Right ventricle myocardium inferior (tissue), 1 donor: ENCODE measurements around the gene PDE4D. TPM values are rescaled to one million over a fixed set of nuclear protein-coding genes. Genes with fewer than 3 reads are reported as not detected.

Source experiments
- ATAC-seq: fragments of 200-7000 bp; cut with Tn5 transposase; one replicate; pipeline ENCODE4 v1.9.1; 2020; ENCODE audit warnings: mild to moderate bottlenecking, moderate library complexity
- DNase-seq: peaks from one replicate; pipeline ENCODE4 v3.0.0; 2021; ENCODE audit errors: missing footprints
- intact Hi-C: fragments of 100-400 bp; cut with DNase I; formaldehyde crosslinking; loops from one replicate; pipeline ENCODE4 v1.11.0; 2022
- total RNA-seq: library from RNA; stranded (reverse); fragmentation: NEBNext Ultra II Directional; extraction: Animal tissue kit (Norgen Biotek cat#: 25700); gene quantifications from one replicate; pipeline ENCODE4 v1.2.1, GENCODE V29; 2021
- donor health status: DM: no; HTN: yes; CAD: no; lungs with severe emphysema.

The PDE4D gene
- total RNA-seq, 1 donor from 2014 or later: 36.7 TPM

GRCh38 chr5:59559847-59560246 is 333.7 kb downstream of the PDE4D start:
- DNase-seq (no peak), ATAC-seq (no peak)
- intact Hi-C loops: no loop called here

DNA sequence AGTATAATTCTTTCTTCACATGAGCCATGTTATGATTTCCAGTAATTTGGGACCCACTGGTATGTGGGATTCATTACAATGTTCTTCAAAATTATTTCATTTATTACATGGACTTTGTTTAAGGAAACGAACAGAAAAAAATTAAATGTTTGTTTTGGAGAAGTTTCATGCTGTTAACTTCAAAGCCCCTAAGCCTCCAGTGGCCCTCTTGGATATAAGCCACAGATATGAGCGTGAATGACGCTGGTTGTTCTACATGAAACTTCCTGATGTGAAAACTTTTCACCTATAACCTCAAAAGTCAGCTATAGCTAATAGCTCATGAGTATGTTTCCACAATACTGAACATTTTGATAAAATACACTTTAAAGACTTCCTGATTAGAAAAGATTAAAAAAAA is 334.2 kb downstream of the PDE4D start:
- DNase-seq: no peak
- no peak for ATAC-seq
- intact Hi-C loops: no loop called here

- intact Hi-C loops: no loop called here
- no peak for DNase-seq
- no peak for ATAC-seq
Measured at GRCh38 chr5:59558501-59558900, 335.0 kb downstream of the PDE4D start.

DNA sequence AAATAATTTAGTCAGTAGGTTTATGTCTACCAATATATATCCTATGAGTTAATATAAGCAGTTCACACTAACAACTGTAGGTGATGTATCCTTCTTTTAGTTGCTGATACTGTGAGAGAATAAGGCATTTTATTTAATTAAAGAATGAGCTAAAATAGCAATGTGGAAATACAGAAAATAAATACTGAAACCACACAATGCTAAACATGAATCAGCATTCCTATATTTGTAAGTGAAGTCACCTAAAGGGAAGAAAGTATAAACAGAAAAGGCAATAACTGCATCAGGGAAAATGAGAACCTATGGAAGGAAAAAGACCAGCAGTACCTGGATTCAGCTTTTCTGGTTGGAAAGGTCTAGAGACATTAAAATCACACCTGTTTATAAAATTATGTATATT is 336.0 kb downstream of the PDE4D start:
- DNase-seq (no peak), ATAC-seq (no peak)
- intact Hi-C loops: no loop called here

DNA sequence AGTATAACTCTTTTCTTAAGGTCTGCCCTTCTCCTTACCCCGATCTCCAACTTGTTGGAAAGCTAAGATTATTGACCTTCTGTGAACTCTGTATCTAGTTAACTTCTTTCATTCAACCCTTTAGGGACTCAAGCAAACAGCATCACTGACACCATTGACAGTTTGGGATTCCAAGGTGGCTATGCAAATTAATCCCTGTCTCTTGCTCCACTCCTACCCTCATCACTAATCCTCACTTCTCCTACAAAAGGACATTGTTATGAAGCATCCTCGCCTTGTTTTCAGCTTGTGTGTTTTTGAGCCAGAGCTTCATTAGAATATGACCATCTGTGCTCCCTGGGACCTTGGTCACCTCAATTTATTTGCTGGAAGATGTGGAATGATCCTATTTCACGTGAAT is 337.9 kb downstream of the PDE4D start:
- DNase-seq (no peak), ATAC-seq (no peak)
- intact Hi-C loops: no loop called here

DNA sequence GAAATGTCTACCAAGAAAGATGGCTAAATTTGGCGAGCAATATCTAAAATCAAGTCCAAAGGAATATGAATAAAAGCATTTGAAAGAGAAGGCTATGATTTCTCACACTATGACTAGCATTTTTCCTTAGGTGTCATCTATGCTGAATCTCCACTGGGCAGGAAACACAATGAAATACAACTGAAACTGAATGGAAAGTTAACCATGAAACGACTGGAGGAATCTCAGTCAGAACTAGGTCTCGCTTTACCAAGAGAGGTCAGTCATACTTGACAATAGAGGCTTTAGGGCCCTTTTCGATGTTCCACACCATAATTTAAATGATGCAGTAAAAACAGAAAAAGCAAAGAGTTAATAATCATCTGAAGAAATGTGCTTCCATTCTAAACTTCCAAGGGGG is 339.0 kb downstream of the PDE4D start:
- intact Hi-C loops: no loop called here
- DNase-seq (no peak), ATAC-seq (no peak)

- intact Hi-C loops: no loop called here
- no peak for DNase-seq
- no peak for ATAC-seq
Measured at GRCh38 chr5:59553992-59554391, 339.5 kb downstream of the PDE4D start.

GRCh38 chr5:59548807-59549357 is 344.6 kb downstream of the PDE4D start:
- intact Hi-C loops: no loop called here
- no peak for ATAC-seq
- no peak for DNase-seq

DNA sequence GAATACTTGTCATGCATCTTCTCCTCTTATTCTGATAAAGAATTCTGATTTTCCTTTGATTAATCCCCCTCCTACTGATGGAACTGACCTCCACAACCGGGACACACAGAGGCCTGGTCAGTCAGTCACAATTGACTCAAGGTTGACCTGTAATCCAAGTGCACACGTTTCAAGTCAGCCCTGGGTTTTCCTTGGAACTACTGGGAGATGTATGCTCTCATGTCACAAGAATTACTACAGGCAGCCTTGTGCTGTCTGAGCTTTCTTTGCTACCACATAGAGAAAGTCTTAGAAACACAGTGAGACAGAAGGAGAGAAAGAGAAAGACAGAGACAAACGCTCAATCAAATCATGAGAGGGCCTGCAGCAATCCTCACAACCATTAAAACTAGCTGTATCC is 345.8 kb downstream of the PDE4D start:
- DNase-seq (no peak), ATAC-seq (no peak)
- intact Hi-C loops: no loop called here

- intact Hi-C loops: no loop called here
- ATAC-seq (no peak), DNase-seq (no peak)
Measured at GRCh38 chr5:59544573-59544972, 349.0 kb downstream of the PDE4D start.

GRCh38 chr5:59543821-59544442 is 349.6 kb downstream of the PDE4D start:
- DNase-seq (no peak), ATAC-seq (peak; percentile 34)
- intact Hi-C loops: no loop called here

DNA sequence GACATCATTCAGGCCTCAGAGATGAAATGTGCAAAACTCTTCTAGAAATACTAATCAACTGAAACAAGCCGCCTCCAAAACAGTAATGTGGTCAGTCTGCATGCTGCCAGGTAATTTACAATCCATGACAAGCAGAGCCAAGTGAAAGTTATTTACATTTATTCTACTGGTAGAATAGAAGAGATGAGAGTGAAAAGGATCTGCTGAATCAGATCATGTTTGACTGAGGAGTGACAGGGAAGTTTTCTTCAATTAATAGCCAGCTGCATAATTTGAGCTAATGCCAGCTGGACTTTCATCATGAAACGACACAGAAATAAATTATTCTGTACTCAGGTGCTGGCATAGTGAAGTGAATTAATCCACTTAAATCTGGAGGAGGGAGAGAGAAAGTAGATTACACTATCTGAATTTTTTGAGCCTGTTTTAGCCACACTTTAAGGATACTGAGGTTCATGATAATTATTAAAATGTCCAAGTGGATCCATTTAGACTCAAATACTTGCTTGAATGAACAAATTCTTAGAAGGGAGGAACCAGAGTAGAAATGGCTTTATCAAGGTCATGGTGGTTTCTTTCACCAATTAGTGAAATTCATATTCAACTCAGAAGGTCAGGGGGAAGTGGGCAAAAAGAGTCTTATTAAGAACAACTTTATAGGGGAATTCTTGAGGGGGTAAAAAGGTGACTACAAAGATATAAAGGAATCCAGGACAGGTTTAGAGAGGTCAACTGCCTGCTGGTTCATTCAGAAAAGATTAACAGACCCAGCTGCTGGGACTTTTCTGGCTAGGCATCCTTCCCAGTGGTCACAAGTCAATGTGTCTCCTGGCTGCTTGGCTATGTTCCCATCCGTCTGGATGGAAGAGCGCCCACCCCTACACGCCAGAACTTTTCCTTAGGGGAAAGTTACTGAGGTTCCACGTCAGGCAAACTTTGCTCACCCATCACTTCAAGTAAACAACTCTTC is 350.4 kb downstream of the PDE4D start:
- ATAC-seq (peak; percentile 89), DNase-seq (peak; percentile 30)
- intact Hi-C loops: no loop called here

DNA sequence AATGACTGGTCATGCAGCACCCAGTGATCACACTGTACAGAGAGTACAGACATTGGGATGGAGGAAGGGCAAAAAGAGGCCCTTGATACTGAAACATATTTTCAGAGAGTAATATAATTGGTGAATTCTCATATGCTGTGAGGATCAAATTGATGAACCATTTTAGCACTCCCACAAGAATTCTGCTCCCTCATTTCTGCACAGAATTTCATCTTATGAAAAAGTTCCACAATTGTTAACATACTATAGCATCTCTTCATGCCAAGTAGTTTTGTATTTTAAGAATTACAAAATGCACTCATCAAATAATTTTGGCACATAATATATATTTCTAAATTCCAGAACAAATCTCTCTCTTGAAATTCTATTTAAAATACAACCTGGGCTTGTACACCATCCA is 351.2 kb downstream of the PDE4D start:
- ATAC-seq (no peak), DNase-seq (no peak)
- intact Hi-C loops: no loop called here

DNA sequence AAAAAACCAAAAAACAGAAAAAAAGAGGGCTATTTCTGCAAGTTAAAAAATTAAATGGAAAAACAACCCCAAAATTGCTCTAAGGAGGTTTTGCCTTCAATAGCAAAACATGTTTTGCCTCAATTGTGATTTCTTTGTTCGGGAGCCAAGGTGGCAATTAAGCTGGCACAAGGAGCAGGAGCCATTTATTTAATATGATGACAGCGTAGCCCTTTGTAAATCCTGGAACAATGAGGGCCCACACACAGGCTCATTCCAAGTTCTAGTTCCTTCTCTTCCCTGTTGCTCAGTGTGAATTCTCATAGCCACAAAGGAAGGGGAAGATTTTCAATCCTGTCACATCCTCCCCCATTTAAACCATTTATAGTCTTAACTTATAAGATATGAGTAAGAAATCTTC is 353.2 kb downstream of the PDE4D start:
- no peak for ATAC-seq
- intact Hi-C loops: no loop called here
- DNase-seq: no peak

GRCh38 chr5:59538750-59539121 is 354.8 kb downstream of the PDE4D start:
- intact Hi-C loops: no loop called here
- no peak for DNase-seq
- ATAC-seq: no peak

DNA sequence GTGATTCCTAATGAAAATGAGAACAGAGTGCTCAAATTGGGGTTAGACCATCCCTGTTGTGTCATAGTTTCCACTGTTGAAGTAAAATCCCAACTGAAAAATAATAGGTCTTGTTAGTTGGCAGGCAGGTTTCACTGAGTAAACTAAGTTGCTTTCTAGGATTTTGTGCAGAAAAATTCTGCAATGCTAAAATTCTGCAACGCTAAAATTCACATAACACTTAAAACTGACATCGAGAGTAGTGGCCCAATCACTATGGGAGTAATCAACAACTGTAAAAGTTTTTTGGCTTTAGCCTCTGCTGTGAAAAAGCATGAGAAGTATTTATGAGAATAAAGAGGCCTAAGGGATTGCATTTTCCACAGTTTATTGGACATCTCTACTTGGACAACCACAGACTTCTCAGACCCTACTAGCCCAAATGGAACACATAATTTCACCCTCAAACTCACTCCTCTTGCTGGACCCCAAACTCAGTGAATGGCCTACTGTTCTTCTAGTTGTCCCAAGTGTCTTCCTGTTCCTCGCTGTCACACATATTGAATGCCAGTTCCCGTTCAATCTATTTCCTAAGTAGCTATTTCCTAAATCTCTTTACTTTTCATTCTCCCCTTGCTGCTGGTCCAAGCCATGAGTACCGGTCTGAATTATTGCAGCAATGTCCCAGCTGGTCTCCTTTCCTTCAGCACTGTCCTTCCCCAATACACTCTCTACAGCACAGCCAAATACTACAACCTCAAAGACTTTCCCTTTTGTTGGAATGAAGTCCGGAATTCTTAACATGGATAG is 355.4 kb downstream of the PDE4D start:
- ATAC-seq: no peak
- intact Hi-C loops: no loop called here
- DNase-seq: no peak

GRCh38 chr5:59536875-59537274 is 356.7 kb downstream of the PDE4D start:
- intact Hi-C loops: no loop called here
- no peak for ATAC-seq

DNA sequence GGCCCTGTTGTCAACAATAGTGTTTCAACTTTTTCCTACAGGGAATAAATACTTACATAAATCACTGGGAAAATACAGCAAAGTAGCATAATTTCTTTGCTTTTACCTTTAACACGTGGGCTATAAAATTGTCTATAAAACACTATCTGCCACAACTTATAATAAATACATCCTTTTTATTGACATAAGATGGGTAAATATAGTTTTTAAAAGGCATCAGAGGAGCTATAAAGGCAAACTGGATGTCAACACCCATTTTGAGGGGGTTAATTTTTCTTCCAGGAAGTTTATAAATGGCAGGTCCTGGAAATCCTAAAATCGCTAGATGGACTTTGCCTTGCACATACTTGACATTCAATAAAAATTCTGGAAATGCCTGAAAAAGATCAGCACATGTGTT is 358.0 kb downstream of the PDE4D start:
- intact Hi-C loops: no loop called here
- DNase-seq (no peak), ATAC-seq (no peak)

More at GRCh38 chr5:59536875-59537274, 356.7 kb downstream of the PDE4D start:
- DNase-seq: no peak

DNA sequence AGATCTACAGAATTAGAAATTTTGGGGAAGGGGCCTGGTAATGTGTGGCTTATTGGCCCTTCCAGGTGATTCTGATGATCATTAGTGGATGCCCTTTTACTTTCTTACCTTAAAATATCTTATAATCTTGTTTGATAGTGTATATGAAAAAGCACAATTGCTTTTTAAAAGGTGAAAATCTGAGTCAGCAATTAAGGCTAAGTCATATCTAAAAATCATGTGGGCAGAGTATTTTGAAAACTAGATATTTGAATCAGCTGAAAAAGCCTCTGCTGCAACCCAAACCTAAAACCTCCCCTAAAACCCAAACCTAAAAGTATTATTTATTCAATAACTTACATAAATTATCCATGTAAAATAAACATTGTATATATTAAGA is 359.8 kb downstream of the PDE4D start:
- intact Hi-C loops: no loop called here
- no peak for DNase-seq
- ATAC-seq: no peak
